CD4-positive, alpha-beta T cell treated with Interleukin-6 at 100 ng/mL for 8 hours (primary cell): ENCODE results near the gene E2F2.

Source experiments
- DNase-seq: peaks from one replicate; pipeline ENCODE4 v3.0.0-alpha.2; 2020; ENCODE audit warnings: mixed read lengths, low spot score

The E2F2 gene

DNA sequence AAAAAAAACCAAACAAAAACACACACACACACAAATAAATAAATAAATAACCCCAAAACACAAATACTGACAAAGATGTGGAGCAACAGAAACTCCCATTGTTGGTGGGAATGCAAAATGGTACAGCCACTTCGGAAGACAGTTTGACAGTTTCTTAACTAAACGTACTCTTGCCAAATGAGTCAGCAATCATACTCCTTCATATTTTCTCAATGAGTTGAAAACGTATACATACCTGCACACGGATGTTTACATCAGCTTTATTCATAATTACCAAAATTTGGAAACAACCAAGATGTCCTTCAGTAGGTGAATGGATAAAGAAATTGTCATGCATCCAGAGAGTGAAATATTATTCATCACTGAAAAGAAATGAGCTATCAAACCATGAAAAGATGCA is 70.5 kb downstream of the E2F2 start:
- no peak for DNase-seq

DNA sequence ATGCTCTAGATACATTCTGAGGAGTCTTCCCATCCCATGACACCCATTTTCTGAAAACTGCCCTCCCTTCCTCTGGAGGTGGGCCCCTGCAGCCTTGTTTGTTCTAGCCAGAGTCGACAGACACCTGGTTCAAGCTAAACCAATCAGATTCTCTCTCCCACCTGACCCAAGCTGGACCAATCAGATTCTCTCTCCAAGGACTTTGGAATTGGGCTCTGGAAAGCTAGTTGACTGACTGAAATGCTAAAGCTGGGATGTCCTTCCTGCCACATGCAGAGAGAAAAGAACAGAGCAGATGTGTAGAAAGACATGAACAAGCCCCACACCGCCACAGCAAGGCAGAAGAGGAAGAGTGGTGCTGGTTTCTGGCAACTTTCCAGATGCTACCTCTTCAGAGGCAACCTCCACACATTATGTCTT is 71.7 kb downstream of the E2F2 start:
- no peak for DNase-seq
